ENCODE results near the gene FFAR1. TPM values are rescaled to one million over a fixed set of nuclear protein-coding genes. Genes with fewer than 3 reads are reported as not detected.

The FFAR1 gene
- total and polyA plus RNA-seq, 2 donors (not counting 3 experiments of a cell fraction or from before 2014, with no cell fraction given): not detected

- no peaks in the 10 kb centered on the region for H3K36me3 ChIP-seq (ENCODE audit: control insufficient read depth in 2 of 2, extremely low read depth in 1 of 2, insufficient read depth in 2 of 2, low read length in 2 of 2)
- no peak overlapping the region for H3K4me2 ChIP-seq (ENCODE audit: insufficient read depth, low read length)
- H3K4me1 ChIP-seq (ENCODE audit: control insufficient read depth, extremely low read depth, insufficient read depth, low read length): no peaks in the 10 kb centered on the region
- H3K27ac ChIP-seq (ENCODE audit: insufficient read depth, low read depth, low read length): no peak overlapping the region
- intact Hi-C loops (cut with micrococcal nuclease) (no loop called here), dilution Hi-C loops (cut with MboI; ENCODE audit: extremely low pct_ligation_motif_present, low sequenced_read_pairs) (no loop called here)
- H3K79me2 ChIP-seq (ENCODE audit: control insufficient read depth, insufficient read depth, low read length): no peaks in the 10 kb centered on the region
- no peak for FAIRE-seq
- no peak for TF ChIP-seq MYC (IDR thresholded peaks at IDR 0.05; ENCODE audit: low read depth, low read length)
- no peak for TF ChIP-seq EZH2 (IDR thresholded peaks at IDR 0.05; ENCODE audit: borderline replicate concordance, low read depth, low read length, severe bottlenecking)
- TF ChIP-seq, protein P1, sequence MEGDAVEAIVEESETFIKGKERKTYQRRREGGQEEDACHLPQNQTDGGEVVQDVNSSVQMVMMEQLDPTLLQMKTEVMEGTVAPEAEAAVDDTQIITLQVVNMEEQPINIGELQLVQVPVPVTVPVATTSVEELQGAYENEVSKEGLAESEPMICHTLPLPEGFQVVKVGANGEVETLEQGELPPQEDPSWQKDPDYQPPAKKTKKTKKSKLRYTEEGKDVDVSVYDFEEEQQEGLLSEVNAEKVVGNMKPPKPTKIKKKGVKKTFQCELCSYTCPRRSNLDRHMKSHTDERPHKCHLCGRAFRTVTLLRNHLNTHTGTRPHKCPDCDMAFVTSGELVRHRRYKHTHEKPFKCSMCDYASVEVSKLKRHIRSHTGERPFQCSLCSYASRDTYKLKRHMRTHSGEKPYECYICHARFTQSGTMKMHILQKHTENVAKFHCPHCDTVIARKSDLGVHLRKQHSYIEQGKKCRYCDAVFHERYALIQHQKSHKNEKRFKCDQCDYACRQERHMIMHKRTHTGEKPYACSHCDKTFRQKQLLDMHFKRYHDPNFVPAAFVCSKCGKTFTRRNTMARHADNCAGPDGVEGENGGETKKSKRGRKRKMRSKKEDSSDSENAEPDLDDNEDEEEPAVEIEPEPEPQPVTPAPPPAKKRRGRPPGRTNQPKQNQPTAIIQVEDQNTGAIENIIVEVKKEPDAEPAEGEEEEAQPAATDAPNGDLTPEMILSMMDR (IDR thresholded peaks at IDR 0.05; ENCODE audit: extremely low read depth in 1 of 2, insufficient read depth in 1 of 2, low read depth in 1 of 2, low read length in 2 of 2): no peak
- TF ChIP-seq GATA2 (IDR thresholded peaks at IDR 0.05; ENCODE audit: insufficient read depth, insufficient read length, low read depth, low read length): no peak
- no peak for TF ChIP-seq POLR2AphosphoS5 (IDR thresholded peaks at IDR 0.05; ENCODE audit: insufficient read depth, low read depth, low read length)
- TF ChIP-seq JUN (IDR thresholded peaks at IDR 0.05; ENCODE audit: borderline replicate concordance, insufficient read depth, insufficient read length, low read depth): no peak
- TF ChIP-seq MAX (IDR thresholded peaks at IDR 0.05; ENCODE audit: insufficient read depth, insufficient read length): no peak
- no peak for TF ChIP-seq POLR2A (IDR thresholded peaks at IDR 0.05; ENCODE audit: low read depth, low read length)
- no peak for TF ChIP-seq FOS (IDR thresholded peaks at IDR 0.05; ENCODE audit: borderline replicate concordance, insufficient read depth, low read length)
- BruUV-seq (replicated peaks): no TSS peak
- ChIA-PET POLR2A (no interaction called here), CTCF (interaction anchor here (1.2 to 1.3 kb wide), 2 partner anchors 25 to 140 kb away, joined by 3 to 5 read pairs; no protein-coding TSS in a partner anchor)
- H3K4me3 ChIP-seq (replicated peaks in 1 of 3; ENCODE audit: insufficient read depth in 1 of 3, low read depth in 1 of 3, low read length in 3 of 3): no peak overlapping the region
- H2AFZ ChIP-seq (ENCODE audit: low read depth, low read length): no peak overlapping the region
- no peak overlapping the region for H3K9ac ChIP-seq (replicated peaks; ENCODE audit: extremely low read depth, insufficient read depth, low read length)
- H3K27me3 ChIP-seq (ENCODE audit: control insufficient read depth in 2 of 2, insufficient read depth in 2 of 2, low read length in 2 of 2): peaks cover 3 to 5% of the 10 kb centered on the region in 2 experiments
- no peaks in the 10 kb centered on the region for H3K9me3 ChIP-seq (replicated peaks; ENCODE audit: control insufficient read depth, insufficient read depth, low read length)
- H3K9me1 ChIP-seq (replicated peaks; ENCODE audit: control insufficient read depth, extremely low read depth, insufficient read depth, low read length): no peaks in the 10 kb centered on the region
- DNase-seq (ENCODE audit: low read depth, low spot score): no peak
- H4K20me1 ChIP-seq (replicated peaks; ENCODE audit: control insufficient read depth, extremely low read depth, insufficient read depth, low read length): no peaks in the 10 kb centered on the region
These were observed 20.1 kb upstream of the FFAR1 start for GRCh38 chr19:35327642-35328041.
